SH-SY5Y (cell line): Measurements from ENCODE around the gene UNC79.

ENCODE experiments used
- GATA2 ChIP-seq: IDR thresholded peaks from 2 replicates; pipeline ENCODE4 v1.6.1; 2011; ENCODE audit warnings: mild to moderate bottlenecking, low read depth, low read length
- GATA3 ChIP-seq: IDR thresholded peaks from 2 replicates; pipeline ENCODE4 v1.6.1; 2011; ENCODE audit warnings: low read depth, mild to moderate bottlenecking, low read length, moderate library complexity

The UNC79 gene

DNA sequence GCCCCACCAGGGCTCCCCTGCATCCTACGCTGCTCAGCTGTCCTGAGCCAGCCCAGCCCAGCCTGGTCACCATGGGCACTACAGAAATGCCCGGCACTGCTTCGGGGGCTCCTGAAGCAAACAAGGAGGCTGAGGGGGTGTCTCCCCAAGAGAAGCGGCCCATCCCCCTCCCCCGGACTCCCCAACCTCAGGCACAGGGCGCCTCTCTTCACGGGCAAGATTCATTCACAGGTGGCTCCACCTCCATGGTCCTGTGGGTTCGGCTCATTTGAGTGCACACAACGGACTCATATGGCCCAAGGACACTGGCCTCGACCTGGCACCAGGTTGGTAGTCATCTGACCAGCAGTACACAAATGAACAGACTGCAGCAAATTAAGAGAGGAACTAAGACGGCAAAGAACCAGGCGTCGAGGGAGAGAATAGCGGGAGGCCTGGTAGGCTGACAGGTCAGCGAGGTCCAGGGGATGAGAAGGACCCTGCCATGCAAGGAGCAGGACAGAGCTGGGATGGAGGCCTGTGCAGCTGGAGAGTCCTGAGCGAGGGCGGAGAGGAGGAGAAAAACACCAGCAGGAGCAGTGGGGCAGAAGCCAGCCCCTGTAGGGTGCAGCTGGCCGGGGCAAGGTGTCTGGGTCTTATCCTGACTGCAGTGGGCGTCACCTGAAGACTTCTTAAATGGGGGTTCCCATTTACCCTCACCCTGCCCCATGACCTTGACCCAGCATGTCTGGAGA lies 297.3 kb downstream of the UNC79 start:
- TF ChIP-seq GATA3 = no peak
- TF ChIP-seq GATA2 = no peak

DNA sequence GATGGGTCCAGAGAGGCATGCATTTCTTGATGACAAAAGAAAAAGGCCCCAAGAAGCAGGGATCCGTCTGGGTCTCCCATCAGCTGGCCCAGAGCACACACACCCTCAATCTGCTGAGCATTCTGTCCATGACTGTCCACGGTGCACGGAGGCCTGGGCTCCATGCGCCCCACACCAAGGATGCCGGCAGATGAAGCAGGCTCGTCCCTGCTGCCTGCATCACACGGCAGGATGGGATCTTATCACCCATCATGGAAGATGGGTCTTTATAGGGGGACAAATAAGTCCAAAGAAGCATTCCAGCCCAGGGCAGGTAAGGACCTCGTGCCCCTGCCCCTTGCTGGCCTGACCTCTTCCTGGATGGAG lies 297.9 kb downstream of the UNC79 start:
- TF ChIP-seq GATA2 (no peak), GATA3 (no peak)

DNA sequence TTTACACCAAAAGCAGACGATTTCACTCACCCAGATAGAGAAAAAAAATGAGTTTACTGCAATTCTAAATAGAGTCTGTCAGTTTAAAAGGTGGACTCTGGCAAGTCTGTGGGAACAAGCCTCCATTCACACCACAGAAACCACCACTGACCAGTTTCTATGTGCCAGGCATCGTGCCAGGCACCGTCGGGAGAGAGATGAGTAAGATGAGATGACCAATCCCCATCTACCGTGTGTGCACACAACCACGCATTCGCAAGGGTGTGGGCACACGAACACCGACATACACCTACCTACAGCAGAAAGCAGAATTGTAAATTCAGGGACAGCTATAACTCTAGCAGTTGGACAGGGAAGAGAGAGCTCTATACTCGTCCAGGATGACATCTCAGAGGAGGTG lies 299.3 kb downstream of the UNC79 start:
- TF ChIP-seq GATA3 = no peak
- no peak for TF ChIP-seq GATA2

DNA sequence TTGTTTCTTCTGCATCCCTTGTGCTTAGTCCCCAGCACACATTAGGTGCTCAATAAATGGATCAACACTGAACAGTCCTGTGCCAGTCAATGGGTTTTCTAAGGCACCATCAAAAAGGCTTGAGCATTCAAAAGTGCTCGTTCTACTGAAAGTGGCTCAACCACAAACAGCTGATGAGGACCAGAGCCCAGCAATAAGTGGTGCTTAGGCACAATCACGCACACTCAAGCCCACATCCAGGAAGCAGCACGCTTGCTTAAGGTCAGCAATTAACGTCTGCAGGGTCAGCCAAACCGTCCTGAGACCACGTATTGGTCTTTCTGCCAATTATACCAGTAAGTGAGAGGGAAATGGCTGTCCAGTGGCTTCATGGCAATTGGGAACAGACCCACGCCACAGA lies 301.0 kb downstream of the UNC79 start:
- TF ChIP-seq GATA3 (no peak), GATA2 (no peak)

DNA sequence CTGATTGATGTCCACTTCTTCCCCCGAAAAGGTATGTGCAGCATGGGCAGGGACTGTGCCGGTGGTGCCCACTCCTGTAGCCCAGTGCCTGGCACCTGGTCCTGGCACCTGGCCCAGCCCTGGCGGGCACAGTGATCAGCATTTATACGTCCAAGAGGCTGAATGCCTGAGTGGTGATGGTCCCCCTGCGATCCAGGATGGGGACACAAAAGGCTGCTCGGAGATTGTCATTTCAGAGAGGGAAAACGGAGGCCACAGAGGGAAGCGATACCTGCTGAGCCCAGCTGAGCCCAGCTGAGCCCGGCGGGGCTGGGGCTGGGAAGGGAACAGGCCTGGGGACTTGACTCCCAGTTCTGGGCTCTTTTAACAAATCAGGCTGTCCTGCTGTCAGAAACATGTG lies 301.8 kb downstream of the UNC79 start:
- TF ChIP-seq GATA2 (no peak), GATA3 (no peak)

DNA sequence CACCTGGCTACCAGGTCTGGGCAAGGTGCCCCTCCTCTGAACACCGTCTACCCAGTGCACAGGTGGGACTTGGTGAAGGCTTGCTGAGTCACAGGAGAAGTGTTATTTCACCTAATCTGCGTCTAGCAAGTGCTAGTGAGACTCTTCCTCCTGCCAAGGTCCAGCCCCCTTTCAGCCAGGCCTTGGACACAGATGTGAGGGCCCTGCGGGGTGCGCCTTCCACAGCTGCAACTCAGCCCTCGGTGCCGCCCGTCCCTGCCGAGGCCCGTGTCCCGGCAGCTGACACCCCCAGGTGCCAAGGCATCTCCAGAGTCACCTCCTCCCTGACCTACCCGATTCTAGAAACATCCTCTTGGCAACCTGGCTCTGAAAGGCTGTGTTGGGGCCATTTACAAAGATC lies 302.5 kb downstream of the UNC79 start:
- TF ChIP-seq GATA2 (no peak), GATA3 (no peak)

DNA sequence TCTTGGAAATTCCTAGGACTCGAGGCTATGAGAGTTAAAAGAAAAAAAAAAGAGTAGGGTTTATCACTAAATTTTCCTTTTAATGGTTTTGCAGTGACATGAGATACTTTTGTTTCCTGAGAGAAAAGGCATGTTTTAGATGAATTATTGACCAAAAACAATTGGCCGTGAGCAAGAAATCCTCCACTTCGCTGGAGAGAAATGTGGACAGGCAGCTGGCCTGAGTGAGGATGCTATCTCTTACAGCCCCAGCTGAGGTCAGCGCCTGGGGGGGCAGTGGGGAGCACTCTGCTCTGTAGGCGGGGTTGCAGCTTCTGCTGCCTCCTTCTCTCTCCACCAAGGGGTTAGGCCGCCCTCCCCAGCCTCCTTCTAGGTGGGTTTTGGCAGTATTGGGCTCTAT lies 302.9 kb downstream of the UNC79 start:
- TF ChIP-seq GATA2 (0 out of 2 replicates have a peak, but pooled peaks have one; percentile 23), GATA3 (no peak)

DNA sequence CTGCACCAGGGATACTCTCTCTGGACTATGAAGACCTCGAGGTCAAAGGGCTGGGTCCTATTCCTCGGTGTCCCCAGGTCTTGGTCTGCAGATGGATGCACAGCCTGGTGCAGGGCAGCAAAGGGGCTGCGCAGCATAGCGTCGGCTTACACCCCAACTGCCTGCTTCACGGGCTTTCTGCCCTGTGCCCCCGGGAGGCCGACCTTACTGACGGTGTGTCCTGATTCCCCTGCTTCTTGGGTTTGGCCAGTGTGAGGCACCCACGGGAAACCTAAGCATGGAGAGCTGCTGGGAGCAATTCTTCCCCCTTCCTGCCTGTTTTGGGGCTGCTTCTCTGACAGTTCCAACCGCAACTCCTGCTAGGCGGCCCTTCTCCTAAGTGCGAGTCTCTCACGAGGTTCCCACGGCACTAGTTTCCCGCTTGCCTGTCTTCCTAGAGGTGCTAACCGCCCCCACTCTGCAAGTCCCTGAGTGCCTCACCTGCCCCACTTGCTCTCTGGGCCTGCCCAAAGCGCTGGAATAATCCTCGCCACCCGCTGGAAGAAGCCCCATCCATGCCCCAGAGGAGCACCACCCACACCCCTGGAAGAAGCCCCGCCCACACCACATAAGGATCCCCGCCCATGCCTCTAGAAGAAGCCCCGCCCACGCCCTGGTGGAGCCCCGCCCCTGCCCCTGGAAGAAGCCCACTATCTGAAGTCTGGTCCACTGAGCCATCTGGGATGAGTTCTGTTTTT lies 303.5 kb downstream of the UNC79 start:
- TF ChIP-seq GATA2 = no peak
- TF ChIP-seq GATA3 = no peak

DNA sequence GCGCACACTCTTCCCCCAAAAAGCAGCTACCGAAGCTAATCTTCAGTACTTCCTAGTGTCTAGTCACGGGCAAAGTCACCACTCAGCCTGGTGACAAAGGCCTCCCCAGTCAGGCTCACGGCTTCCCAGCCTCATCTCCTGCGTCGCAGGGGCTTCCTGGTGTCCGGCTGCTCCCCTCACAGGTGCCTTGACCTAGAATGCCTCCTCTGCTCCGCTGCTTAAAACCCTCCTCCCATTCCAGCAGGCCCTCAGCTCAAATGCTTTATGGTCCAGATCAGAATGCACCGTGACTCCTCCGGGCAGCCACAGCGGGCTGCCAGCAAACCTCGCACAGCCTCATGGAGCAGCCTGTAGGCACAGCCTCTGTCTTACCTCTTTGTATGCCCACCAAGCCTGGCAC lies 304.5 kb downstream of the UNC79 start:
- TF ChIP-seq GATA3 (no peak), GATA2 (no peak)

DNA sequence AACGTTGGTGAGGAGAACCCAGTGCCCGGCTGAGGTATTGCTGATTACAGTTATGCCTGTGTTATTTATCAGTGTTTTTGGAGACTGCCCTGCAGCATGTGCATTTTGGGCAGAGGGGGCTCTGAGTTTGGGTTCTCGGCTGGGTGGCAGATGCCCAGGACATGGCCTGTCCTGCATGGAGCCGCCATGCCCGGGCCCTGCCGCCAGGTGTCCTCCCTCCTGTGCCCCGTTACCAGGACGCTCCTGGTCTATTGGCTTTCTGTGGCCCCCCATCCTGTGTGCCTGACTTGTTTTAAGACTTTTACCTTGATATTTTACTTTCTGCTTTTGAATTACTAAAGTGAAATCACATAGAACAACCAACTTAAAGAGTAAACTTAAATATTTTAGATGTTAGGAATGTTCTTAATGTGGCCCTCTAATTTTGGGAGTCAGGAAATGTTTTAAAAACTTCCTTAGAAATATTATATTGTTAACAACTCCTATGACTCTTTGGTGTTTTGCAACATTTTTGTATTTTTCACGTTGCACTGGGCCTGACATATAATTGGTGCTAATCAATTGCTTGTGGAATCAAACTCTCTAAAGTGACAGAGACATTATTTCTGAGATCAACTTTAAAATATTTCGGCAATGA lies 305.8 kb downstream of the UNC79 start:
- no peak for TF ChIP-seq GATA3
- TF ChIP-seq GATA2 = no peak

DNA sequence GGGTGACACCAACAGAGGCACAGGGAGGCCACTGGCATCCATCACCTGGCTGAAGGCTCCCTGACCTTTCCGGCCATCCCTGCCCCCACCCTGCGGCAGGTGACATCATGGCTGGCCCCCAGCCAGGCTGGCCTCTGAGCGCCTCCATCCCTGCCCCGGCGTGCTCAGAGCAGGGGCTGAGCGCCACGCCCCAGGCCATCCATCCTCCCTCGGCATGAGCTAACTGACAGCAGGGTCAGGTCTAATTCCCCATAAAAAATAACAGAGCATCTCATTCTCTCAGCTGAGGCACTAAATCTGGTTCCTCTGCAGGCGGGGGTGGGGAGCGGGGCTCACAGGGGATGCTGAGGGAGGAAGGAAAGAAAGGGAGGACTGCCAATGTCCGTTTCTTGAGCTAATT lies 306.9 kb downstream of the UNC79 start:
- TF ChIP-seq GATA3 (no peak), GATA2 (no peak)

DNA sequence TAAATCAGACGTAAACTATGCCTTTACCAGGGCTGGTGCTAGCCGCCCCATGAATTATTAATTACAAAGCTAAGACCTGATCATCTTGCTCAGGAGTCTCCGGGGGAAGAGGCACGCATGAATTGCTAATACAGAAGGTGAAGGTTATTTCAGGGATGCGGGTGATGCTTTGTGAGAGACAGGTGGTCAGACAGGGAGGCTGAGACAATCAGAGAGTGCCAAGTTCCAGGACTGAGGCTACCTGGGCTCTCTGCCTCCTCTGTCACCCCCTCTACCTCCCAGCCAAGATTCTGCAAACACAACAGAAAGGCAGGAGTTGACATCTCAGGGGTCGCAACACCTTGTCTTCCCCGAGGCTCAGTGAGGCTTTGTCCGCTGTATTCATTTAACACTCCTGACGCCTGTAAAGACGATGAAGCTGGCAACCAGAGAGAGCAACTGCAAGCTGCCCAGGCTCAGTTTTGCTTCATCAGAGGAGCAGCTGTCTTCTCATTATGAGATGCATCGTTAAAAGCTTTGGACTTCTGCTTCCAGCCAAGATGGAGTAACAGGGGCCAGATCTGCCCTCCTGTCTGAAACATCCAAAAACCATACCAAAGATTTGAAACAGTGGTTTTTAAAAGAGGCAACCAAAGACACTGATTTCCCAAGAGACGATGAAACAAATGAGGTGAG lies 311.0 kb downstream of the UNC79 start:
- no peak for TF ChIP-seq GATA3
- no peak for TF ChIP-seq GATA2

DNA sequence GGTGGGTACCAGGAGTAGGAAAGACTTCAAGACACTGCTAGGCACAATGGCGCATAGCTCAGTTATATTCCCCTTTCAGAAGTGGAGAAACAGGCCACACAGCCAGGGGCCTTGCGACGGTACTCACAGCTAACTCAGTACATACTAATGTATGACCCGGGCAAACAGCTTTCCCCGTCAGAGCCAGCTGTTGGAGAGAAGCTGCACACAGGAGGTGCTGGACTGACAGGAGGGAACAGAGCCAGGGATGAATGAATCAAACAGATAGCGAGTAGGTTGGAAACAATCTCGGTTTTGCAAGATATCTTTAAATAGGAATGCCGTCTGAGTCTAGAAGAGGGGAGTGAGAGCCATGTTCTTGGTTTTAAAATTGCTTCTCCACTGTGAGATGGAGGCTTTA lies 312.0 kb downstream of the UNC79 start:
- TF ChIP-seq GATA3 (no peak), GATA2 (no peak)

DNA sequence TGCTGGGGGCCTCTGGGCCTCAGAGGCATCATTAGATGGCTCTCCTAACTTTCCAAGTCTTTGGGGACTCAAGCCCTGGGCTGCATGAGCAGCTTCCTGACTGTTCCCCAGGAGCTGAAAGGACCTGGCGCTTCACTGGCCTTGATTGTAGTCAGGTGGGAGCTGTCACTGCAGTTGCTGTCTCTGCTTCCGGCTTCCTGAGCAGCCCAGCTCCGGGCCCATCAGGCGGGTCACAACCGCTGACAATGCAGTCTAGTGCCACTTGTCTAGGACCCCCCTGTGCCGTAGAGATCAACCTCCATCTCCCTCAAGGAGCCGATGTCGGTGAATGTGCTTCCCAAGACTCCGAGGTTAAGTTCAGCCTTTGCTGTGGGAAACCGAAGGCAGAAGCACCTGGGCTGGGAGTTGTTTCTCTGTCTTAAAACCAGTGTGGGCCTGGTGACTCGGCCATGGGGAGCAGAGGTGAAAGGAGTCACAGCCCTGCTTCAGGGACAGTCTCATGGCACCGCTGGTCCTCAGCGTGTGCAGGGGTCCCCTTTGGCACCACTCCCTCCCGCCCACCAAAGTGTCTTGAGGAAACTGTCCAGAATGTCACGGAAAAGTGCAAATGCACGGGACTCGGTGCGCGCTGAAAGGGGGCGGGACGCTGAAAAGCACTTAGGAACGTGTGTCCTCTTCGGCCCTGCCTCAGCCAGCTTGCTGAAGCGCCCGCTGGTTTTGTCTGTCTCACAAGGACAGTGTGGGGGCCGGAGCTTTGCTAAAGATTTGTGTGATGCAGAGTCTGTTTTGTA lies 312.7 kb downstream of the UNC79 start:
- TF ChIP-seq GATA2 (no peak), GATA3 (no peak)

DNA sequence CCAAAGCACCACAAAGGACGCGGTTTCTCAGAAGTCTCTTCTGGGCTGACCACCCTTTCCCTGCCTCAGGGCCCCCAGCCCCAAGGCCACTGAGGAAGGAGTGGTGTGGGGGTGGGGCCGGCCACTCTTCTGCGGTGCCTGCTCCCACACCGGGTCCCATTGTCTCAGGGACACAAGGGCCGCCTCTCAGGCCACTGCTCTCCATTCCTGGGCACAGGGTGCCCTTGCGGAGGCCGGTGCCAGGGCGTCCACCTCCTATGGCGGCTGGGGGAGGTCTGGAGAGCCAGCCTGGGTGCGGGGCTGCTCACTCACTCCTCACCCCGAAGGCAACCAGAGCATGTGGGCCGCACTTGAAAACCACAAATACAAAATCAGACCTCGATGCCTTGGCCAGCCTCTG lies 313.4 kb downstream of the UNC79 start:
- TF ChIP-seq GATA2 (no peak), GATA3 (no peak)
